Measurements from ENCODE around the gene MBD3L5.

GRCh38 chr19:7000816-7001215 lies 29.6 kb upstream of the MBD3L5 start:
- TF ChIP-seq FOXM1 (IDR thresholded peaks at IDR 0.05; ENCODE audit: borderline replicate concordance, low read depth) (no peak), TEAD4 (IDR thresholded peaks at IDR 0.05) (no peak), YY1 (IDR thresholded peaks at IDR 0.05; ENCODE audit: low read depth) (no peak), USF1 (IDR thresholded peaks at IDR 0.05) (no peak), CREB1 (IDR thresholded peaks at IDR 0.05; ENCODE audit: low read depth) (no peak), EP300 (IDR thresholded peaks at IDR 0.05; ENCODE audit: borderline replicate concordance) (no peak), TAF1 (IDR thresholded peaks at IDR 0.05; ENCODE audit: low read depth) (no peak), REST (IDR thresholded peaks at IDR 0.05; ENCODE audit: low read depth) (no peak), MAX (IDR thresholded peaks at IDR 0.05) (no peak), RAD21 (IDR thresholded peaks at IDR 0.05; ENCODE audit: low read depth) (no peak)
